ENCODE results near the gene AFTPH.

DNA sequence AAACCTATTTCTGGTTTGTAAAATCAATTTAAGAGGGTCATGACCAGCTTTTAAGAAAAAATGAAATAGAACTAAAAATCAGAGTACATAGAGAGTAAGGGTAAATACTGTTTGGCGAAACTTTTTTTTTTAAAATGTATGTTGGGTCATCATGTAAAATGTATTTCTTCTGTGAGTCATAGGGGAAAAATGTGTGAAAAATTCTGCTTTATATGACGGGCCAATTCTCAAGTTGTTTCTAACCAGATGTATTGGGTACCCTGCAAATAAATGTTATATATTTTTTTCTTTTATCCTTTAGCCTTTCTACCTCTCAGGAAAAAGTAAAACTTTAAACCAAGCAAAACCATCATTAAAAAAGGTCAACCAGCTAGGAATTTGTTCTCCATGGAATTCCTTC is 13.9 kb downstream of the AFTPH start:
- TF ChIP-seq, protein P1, sequence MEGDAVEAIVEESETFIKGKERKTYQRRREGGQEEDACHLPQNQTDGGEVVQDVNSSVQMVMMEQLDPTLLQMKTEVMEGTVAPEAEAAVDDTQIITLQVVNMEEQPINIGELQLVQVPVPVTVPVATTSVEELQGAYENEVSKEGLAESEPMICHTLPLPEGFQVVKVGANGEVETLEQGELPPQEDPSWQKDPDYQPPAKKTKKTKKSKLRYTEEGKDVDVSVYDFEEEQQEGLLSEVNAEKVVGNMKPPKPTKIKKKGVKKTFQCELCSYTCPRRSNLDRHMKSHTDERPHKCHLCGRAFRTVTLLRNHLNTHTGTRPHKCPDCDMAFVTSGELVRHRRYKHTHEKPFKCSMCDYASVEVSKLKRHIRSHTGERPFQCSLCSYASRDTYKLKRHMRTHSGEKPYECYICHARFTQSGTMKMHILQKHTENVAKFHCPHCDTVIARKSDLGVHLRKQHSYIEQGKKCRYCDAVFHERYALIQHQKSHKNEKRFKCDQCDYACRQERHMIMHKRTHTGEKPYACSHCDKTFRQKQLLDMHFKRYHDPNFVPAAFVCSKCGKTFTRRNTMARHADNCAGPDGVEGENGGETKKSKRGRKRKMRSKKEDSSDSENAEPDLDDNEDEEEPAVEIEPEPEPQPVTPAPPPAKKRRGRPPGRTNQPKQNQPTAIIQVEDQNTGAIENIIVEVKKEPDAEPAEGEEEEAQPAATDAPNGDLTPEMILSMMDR (IDR thresholded peaks at IDR 0.05; ENCODE audit: insufficient read depth, low read depth, low read length): no peak
- TF ChIP-seq EZH2 (IDR thresholded peaks at IDR 0.05; ENCODE audit: insufficient read depth, low read length): no peak

Data from astrocyte (in vitro differentiated cells and primary cell).